HepG2 (cell line): Measurements from ENCODE around the gene FBXO41. TPM values are rescaled to one million over a fixed set of nuclear protein-coding genes. Genes with fewer than 3 reads are reported as not detected.

ENCODE experiments used
- FOXP4 ChIP-seq: sonication (generic); formaldehyde crosslinking; IDR thresholded peaks from 2 replicates; pipeline ENCODE4 v1.4.0; 2020; ENCODE audit warnings: missing genetic modification reagents
- HNRNPLL ChIP-seq: fragments of 200-400 bp; formaldehyde crosslinking; IDR thresholded peaks from 2 replicates; pipeline ENCODE4 v1.6.1; 2017; ENCODE audit warnings: mild to moderate bottlenecking, low read depth, low read length; ENCODE audit not compliant: poor library complexity, severe bottlenecking
- MBNL3 ChIP-seq: fragments of 250-450 bp; sonication (Bioruptor Pico); conservative IDR thresholded peaks from 2 replicates; pipeline ENCODE4 v1.8.0; 2022; ENCODE audit warnings: mild to moderate bottlenecking, inconsistent platforms
- PRDM10 ChIP-seq: sonication (generic); formaldehyde crosslinking; IDR thresholded peaks from 2 replicates; pipeline ENCODE4 v1.4.0; 2020; ENCODE audit warnings: low read depth, missing genetic modification reagents
- TFDP1 ChIP-seq: IDR thresholded peaks from 2 replicates; pipeline ENCODE4 v1.6.1; 2016; ENCODE audit warnings: missing compliant biosample characterization, missing genetic modification reagents, borderline replicate concordance
- YEATS4 ChIP-seq: sonication (generic); formaldehyde crosslinking; IDR thresholded peaks from 2 replicates; pipeline ENCODE4 v1.4.0; 2020; ENCODE audit warnings: missing genetic modification reagents, borderline replicate concordance
- ZC3H13 ChIP-seq: sonication (generic); formaldehyde crosslinking; IDR thresholded peaks from 2 replicates; pipeline ENCODE4 v1.8.1; 2023; ENCODE audit warnings: mild to moderate bottlenecking, missing genetic modification reagents, moderate library complexity
- ZNF142 ChIP-seq: sonication (generic); formaldehyde crosslinking; IDR thresholded peaks from 2 replicates; pipeline ENCODE4 v1.4.0; 2020; ENCODE audit warnings: missing genetic modification reagents
- ZNF180 ChIP-seq: sonication (generic); formaldehyde crosslinking; IDR thresholded peaks from 2 replicates; pipeline ENCODE4 v1.4.0; 2020; ENCODE audit warnings: low read depth, missing genetic modification reagents, borderline replicate concordance
- ZNF275 ChIP-seq: sonication (generic); formaldehyde crosslinking; IDR thresholded peaks from 2 replicates; pipeline ENCODE4 v1.8.0; 2022; ENCODE audit warnings: missing genetic modification reagents, mild to moderate bottlenecking, inconsistent platforms, borderline replicate concordance
- ZNF430 ChIP-seq: sonication (generic); formaldehyde crosslinking; IDR thresholded peaks from 2 replicates; pipeline ENCODE4 v1.9.0; 2021; ENCODE audit warnings: mild to moderate bottlenecking, missing genetic modification reagents
- ZNF878 ChIP-seq: sonication (generic); formaldehyde crosslinking; IDR thresholded peaks from 2 replicates; pipeline ENCODE4 v1.8.1; 2023; ENCODE audit warnings: mild to moderate bottlenecking, missing genetic modification reagents, moderate library complexity
- polyA plus RNA-seq, 8 experiments: library from polyadenylated mRNA; depleted of rRNA in 3 of 8; stranded (reverse) in 7 of 8; unstranded in 1 of 8; fragments of >200 nt; fragmentation: Illumina TruSeq in 4 of 8; extraction: Trizol in 4 of 8; gene quantifications; 2 replicates each; pipeline versions ENCODE4 v1.2.1 to v1.2.3, GENCODE V29; 2011 to 2016; ENCODE audit warnings: low read depth in 4 of 8, missing spikeins in 1 of 8, mixed read lengths in 1 of 8; ENCODE audit not compliant: insufficient read depth in 1 of 8
- total RNA-seq, 5 experiments: library from RNA; depleted of rRNA; stranded (reverse); fragments of >200 nt; fragmentation: Illumina TruSeq; extraction: Trizol; gene quantifications; 2 replicates each; pipeline ENCODE4 v1.2.3, GENCODE V29; 2016; ENCODE audit warnings: low read depth in 1 of 5

Gene FBXO41
- total and polyA plus RNA-seq, 2 of the 13 experiments (the other 11 are each of a cell fraction or from before 2014, with no cell fraction given), result 4.2 to 10.3 TPM

GRCh38 chr2:73291093-73291460, 6.8 kb upstream of the FBXO41 start (continued):
- TF ChIP-seq ZNF142 (CRISPR knock-in tag), result peak; percentile 69; the same call in 1 of the 2 replicates
- 0 out of 2 replicates have a peak, but pooled peaks have one; percentile 21 for TF ChIP-seq YEATS4
- peak; percentile 78; the same call in 1 of the 2 replicates for TF ChIP-seq ZNF275 (CRISPR knock-in tag)
- no peak for TF ChIP-seq ZC3H13 (CRISPR knock-in tag)
- TF ChIP-seq PRDM10 (CRISPR knock-in tag), result no peak
- TF ChIP-seq MBNL3 (CRISPR knock-in tag), result no peak
- peak; percentile 42; the same call in 1 of the 2 replicates for TF ChIP-seq ZNF180
- TF ChIP-seq FOXP4 (CRISPR knock-in tag), result peak; percentile 51
- peak; percentile 37 for TF ChIP-seq HNRNPLL
- TF ChIP-seq ZNF430, result peak; percentile 94
- no peak; the same call in 1 of the 2 replicates for TF ChIP-seq TFDP1
- 0 out of 2 replicates have a peak, but pooled peaks have one; percentile 55 for TF ChIP-seq ZNF878 (CRISPR knock-in tag)
